Activated CD4-positive, alpha-beta T cell treated with anti-CD3 and anti-CD28 coated beads for 1 hour (primary cell): ENCODE data around the gene CYB561D2.

Experiments
- DNase-seq: peaks from one replicate; pipeline ENCODE4 v3.0.0-alpha.2; 2020

CYB561D2 gene

DNA sequence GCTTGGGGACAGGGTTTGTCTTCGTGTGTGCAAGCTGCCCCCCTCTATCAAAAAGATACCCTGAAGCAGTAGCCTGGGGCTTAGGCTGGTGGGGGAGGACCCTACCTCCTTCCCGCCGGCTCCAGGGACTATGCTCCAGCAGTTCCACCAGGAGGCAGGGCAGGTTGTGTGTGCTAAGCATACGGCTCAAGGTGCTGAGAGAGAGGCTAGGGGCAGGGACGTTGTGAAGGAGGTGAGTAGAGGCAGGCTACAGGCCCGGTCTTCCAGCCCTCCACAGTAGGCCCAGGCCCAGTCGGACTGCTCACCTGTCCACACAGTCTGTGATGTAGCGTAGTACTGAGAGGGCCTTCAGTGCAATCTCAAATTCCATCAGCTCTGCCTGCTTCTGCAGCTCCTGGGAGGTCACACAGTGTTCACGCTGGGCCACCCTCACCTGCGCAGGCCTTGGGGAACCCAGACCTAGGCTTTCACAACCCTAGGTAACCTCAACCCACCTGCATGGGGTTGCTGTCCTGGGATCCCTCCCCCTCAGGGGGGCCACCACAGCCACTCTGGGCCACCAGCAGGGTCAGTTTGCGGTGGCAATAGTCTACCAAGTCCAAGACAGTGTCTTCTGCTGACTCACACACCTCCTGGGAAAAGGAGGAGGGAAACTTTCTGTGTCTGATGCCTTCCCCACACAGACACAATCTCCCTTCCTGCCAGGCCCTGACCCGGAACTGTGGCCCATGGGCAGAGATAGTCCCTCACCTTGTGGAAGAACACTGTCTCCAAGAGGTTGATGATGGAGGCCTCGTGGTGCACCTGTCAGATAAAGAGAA is 7.6 kb upstream of the CYB561D2 start:
- DNase-seq = no peak

DNA sequence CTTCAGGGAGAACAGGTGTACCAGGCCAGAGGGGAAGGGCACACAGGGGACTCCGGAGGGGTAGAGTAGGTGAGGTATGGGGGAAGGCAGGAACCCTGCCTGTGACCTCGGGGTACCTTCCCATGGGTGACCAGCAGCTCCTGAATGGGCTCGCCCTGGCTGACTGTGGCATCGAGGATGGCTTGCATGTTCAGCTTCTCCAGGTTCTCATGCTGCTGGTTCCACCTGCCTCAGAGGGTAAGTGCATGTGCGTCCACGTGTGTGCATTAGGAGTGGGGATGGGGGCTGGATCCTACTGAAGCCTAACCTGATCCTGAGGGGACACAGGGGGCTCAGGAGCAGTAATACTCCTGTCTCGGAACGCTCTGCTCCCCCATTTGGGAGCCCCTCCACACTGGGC is 5.7 kb upstream of the CYB561D2 start:
- no peak for DNase-seq

DNA sequence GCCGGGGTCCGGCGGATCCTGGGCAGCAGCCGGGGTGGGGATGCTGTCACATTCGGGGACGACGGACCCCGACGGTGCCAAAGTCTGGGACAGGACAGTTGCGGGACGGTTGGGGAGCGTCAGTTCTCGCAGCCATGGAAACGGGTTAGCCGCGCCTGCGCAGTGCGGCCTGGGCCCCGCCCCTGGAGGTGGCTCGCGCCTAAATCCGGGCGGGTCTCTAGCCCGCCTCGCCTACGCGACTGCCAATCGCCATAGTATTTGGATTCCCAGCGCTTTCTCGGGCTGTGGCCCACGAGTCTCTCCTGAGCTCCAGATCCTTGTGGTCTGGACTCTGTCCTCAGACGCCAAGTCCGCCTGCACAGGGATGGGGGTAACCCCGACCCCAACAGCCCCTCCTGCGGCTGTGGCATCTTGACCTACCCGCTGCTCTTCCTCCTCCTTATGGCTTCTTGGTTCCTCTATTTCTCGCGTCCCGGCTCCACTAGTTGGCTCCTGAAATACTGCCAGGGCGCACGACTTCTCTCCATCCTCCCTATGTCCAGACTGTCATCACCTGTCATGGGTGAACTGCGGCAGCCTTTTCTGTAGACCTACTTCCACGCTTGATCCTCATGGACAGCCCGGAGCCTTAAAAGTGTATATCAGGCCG is 5.0 kb upstream of the CYB561D2 start, which contains the start of gene ZMYND10:
Gene ZMYND10, minus strand, starts transcription at position 147 of the 649 bp plus-strand sequence. CDS start 153 bp downstream, outside the sequence.
- DNase-seq = peak; percentile 66

DNA sequence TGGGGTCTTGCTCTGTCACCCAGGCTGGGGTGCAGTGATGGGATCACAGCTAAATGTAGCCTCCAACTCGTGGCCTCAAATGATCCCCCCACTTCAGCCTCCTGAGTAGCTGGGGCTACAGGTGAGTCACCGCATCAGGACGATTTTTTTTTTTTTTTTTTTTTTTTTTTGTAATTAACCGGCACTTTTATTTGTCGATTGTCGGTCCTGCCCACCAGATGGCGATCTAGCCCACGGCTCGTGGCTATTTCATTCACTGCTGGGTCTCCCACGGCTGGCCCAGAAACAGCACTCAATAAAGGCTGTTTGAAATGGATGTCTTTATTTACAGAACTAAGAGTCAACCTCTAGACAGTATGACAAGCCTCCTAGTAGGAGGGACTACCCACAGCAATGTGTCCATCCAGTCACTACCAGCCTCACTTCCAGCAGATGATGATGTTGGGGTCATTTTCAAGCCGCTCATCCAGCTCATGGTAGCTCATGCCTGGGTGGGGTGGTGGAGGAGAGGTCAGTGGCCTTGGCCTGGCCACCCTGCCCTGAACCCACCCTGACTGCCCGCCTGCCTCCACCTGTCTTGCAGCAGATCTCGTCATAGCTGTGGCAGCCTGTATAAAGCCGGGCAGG is 3.4 kb upstream of the CYB561D2 start:
- DNase-seq = peak; percentile 72

DNA sequence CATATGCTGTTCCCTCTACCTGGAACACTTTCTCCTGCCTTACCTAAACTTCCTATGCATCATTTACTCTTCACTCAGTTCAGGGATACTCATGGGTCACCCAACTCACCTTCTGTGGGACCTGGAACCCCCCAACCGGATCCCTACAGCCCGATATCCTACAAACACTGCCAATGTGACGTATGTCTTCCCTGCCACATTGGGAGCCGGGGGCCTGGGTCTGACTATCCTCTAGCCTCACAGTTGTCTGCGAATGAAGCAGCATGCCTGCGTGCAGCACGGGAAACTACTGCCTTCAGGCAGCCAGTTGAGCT is 492 bp upstream of the CYB561D2 start:
- no peak for DNase-seq

DNA sequence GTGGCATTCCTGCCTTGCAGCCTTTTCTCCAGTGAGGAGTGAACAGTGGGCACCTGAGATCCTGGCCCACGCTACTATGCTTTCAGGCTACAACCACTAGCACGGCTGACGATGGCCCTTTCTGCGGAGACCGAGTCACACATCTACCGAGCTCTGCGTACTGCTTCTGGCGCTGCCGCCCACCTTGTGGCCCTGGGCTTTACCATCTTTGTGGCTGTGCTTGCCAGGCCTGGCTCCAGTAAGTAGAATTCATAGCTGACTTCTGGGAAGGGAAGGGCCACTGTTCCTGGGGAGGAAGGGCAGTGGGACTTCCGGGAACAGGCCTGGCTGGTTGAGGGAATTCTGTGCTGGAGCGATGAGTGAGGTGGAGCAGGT is 648 bp downstream of the CYB561D2 start:
- no peak for DNase-seq

DNA sequence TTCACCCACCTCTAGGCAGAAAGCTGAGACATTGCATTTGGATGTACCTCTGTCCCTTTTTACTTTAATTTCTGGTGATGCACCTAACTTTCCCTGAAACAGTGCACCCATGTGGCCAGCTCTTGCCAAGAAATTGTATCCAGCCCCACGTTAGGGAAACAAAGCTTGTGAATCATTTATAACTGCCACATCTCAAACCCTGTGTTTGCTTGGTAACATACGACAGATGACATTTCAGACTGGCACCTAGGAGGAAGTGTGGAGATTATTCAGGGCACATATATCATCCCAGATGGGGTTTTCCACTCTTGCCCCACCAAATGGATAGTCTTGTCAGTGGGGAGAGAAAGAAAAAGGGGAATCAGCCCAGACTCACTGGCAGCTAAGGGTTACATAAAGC is 2.1 kb downstream of the CYB561D2 start:
- no peak for DNase-seq

DNA sequence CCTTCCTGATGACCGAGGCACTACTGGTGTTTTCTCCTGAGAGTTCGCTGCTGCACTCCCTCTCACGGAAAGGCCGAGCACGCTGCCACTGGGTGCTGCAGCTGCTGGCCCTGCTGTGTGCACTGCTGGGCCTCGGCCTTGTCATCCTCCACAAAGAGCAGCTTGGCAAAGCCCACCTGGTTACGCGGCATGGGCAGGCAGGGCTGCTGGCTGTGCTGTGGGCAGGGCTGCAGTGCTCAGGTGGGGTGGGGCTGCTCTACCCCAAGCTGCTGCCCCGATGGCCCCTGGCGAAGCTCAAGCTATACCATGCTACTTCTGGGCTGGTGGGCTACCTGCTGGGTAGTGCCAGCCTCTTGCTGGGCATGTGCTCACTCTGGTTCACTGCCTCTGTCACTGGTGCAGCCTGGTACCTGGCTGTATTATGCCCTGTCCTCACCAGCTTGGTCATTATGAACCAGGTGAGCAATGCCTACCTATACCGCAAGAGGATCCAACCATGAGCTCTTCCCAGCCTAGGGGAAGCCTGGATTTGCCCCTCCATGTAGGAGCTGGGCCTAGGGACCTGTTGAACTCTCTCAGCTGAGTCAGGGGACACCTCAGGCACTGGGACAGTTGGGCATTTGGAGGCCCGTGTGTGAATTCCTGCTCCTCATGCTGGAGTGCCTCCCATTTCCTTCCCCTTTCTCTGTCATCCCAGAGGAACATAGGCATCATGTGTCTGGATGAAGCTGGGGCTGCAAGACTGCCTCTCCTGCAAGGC is 2.8 kb downstream of the CYB561D2 start:
- no peak for DNase-seq

DNA sequence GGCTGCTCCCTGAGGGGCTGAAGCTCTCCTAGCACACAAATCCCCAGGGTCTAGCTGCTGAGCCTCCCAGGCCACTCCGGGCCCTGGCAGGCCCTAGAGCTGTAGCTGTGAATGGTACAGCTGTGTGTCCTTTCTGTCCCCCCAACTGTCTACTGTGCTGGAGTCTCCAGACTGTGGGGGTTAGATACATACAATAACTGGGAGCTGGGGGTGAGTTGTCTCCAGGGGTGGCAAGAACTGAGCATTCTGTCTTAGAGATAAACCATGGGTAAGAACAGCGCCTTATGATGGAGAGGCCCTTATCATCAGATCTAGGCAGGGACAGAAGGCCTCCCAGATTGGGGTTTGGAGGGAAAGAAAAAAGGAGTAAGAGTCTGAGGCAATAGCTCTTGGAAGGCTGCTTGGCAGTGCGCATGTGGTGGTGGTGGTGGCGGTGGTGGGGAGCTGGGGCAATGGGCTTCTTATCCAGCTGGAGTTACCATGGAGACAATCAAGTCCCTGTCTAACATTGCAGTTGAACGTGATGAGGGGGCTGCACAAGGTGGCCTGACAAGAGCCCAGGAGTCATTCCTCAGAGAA is 3.6 kb downstream of the CYB561D2 start:
- DNase-seq = no peak

DNA sequence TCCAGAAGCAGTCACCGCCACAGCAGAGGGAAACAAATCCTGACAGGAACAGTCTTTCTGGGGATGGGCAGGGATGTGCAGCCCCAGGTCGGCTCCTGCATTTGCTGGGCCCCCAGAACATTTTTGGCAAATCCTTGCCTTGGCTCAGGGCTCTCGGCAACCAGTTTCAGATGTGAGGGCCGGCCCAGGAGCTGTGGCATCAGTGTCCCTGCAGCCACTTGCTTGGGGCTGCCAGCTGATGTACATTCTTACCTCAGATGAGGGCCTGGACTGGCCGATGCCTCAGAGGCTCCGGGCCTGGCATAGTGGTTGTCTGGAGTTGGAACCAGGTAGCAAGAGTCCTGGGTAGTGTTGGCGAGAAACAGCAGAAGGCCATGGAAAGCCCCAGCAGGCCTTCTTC is 4.2 kb downstream of the CYB561D2 start:
- no peak for DNase-seq

DNA sequence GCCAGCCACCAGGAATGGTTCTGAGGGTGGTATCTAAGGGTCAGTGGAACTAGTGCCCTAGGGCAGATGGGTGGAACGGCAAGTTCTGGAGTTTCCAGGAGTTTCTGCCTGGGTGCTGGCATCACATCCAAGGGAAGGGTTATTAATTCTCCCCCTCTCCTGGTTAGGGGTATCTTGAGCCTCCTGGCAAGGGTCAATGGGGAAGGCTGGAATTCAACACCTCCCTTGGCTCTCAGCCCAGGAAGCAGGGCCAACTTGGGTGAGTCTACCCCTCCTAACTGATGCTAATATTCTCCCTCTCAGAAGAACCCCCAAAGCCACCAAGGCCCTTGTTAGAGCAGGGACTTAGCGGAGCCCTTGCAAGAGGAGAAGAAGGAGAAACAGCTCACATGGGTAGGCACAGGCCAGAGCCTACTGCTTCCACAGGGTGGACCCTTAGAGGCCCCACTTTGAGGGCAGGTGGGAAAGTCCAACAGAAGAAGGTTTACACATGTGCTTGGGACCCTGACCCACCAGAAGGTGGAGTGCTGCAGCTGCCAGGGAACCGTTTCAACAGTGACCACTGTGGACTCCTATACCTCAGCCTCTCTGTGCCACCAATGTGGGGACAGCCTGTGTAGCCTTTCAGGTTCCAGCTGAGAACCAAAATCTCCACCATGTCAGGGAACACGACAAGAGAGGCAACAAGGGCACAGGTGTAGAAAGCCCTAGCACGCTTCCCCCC is 5.3 kb downstream of the CYB561D2 start:
- DNase-seq = no peak

DNA sequence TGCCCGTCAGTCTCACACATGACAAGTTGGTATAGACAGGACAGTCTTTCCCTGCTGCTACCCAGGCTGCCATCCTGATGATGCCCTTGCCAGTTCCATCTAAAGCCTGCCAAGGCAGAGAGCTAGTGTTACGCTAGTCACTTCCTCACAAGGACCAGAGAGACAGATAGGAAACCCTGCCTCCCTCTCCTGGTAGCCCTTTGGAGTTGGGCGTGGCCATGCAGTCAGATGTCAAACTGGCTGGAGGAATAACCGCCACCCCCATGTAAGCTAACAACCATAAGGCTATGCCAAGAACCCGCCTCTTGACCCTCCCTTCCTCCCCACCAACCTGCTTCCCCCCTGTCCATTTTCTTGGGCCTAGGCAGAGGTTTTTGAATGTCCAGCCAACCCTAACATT is 5.9 kb downstream of the CYB561D2 start:
- DNase-seq = no peak

DNA sequence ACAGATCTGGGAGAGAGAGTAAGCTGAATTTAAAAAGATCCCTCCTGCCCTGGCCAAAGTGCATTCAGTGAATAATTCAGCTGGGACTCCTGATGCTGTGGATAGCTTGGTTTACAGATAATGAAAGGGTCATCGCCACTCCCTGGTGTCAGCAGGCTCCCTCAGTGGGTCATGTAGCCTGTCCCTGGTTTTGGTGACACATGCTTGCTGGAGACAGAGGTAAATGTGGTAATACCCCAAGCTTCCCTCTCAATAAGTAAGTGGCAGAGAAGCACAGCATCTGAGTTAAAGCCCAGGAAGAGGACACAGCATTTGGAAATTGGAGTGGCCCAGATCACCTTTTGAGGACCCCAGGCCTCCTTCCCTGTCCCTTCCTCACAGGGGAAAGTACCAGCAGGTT is 6.8 kb downstream of the CYB561D2 start:
- no peak for DNase-seq

DNA sequence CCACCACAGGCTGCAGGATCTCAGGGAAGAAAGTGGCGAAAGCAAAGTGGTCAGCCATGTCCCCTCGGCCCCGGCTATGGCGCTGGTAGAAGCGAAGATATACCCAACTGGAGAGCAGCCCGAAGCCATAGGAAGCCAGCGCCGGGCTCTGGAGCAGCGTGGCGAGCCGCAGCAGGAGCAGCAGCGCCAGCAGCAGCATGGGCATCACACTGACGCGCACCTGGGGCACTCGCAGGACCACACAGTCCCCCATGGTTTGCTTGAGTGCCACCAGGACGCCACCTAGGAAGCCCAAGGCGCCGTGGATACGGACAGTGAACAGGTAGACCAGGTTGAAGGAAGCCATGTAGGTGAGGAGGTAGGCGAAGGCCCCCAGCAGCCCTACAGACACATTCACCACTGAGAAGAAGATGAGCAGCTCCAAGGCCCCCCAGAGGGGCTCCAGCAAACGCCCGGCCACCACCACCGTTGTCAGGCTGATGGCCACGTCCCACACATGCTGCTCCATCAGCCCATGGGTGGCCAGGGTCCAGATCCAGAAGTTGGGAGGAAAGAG is 7.8 kb downstream of the CYB561D2 start:
- no peak for DNase-seq

DNA sequence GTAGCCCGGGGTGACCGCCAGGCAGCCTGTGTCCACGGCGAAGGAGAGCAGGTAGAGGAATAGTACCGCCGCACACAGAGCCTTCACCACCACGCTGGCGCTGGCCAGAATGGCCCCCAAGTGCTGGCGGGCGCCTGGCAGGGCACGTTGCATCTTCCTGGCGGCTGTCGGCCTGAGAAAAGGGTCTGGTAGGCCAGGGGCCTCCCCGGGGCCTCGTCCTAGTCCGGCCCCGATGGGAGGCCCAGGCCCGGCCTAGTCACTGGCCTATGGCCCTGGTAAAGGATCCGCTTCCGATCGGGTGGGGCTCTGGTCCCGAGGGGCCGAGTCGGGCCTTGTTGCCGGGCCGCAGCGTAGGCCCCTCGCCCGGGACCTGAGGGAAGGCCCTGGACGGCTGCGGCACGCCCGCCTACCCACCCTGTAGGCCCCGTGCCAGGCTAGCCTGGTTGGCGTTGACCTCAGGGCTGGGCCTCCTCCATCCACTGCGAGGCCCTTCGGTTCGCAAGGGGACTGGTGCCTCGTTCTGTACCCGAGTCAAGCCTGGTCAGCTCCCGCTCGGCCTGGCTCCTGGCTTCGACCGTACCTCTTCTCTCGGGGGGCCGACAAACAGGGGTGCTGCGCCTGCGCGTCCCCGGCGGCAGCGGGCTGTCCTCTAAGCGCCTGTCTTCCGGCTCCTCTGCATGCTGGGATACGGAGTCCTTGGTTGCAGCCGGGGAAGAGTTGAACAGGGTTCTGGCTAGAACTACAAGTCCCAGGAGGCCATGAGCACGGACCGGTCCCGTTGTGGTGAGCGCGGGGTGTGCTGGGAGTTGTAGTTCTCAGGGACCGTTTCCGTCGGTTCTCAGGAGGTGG is 8.5 kb downstream of the CYB561D2 start, which contains the start of gene TMEM115:
Gene TMEM115, minus strand, starts transcription at position 611 of the 849 bp plus-strand sequence. Its CDS starts 458 bp downstream, at position 153.
- peak; percentile 91 for DNase-seq

DNA sequence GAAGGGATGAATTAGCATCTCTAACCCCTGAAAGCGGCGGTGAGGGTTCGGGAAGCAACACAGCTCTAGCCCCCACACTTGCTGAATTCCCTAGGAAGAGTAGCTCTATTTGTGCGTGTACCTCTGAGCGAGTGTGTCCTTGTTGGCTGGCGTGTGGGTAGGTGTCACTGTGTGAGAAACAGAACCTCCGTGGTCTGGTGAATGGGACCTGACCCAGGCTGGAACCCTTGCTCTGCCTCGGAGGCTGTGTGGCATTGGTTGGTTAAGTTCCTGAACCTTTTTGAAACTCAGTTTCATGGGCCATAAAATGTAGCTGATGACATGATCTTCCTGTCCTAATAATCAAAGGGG is 9.1 kb downstream of the CYB561D2 start:
- no peak for DNase-seq

DNA sequence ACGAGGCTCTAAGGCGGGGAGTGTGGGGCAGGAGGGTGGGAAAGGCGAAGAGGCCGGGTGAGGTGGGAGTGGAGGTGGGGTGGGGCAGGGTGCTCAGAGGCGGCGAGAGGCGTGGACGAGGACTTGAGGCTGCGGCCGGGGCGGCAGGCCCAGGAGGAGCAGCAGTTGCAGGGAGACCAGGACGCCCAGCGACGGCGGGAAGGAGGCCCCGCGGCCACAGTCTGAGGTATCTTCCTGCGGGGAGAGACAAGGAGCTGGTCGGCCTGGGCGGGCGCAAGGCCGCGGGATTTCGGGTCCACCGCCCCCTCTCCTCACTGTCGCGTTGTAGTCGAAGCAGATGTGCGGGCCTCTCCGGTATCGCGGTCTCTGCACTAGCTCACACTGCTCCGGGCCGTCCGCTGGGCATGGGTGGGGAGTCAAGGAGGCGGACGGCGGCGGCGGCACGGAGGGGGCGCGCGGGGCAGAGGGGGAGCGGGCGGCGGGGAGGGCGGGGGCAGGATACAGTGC is 14.0 kb downstream of the CYB561D2 start:
- DNase-seq = no peak

DNA sequence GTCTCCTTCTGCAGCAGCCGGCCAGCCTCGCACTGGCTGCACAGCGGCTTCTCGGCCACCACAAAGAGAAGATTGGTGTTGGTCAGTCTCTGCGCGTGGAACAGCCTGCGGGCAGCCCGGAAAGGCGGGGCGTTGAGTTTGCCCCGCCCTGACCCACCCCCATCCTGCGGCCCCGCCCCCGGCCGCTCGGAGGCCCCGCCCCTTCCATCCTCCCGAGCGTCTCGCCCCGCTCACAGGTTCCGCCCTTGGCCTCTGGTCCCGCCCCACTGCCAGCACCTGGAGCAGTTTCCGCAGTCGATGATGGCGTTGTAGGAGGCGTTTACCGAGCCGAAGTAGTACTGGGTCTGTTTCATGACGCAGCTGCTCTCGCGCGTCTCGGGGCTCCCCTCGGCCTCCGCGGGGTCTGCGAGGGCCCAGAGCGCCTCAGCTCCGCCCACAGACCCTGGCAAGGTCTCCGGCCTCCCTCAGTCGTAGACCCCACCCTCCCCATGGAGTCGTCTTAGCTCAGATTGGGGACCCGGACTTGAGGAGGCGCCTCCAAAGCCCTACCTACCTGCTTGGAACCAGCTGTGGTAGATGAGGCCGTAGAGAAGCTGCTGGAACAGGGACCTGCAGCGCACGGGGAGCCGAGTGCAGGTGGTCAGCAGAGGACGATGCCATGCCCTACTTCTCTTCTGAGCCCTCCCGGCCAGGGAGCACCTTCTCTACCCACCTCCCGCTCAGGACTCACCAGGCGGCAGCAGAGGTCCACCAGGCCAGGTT is 14.6 kb downstream of the CYB561D2 start:
- DNase-seq = peak; percentile 90

DNA sequence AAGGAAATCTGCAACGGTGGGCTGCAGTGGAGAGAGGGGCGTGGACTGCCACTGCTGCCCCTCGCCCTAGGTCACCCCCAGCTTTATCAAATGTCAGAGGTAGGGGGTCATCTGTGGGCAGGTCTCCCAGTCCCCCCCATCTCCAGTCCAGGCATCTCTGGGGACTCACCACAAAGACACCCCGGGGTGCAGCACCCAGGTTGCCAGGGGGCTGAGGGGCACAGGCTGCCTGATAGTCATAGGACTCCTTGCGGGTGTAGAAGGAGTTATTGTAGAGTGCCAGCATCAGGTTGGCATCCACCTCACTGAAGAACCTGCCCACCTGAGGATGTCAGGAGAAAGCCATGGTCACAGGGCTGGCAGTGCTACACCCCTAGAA is 15.2 kb downstream of the CYB561D2 start:
- no peak for DNase-seq
